Activated effector memory CD4-positive, alpha-beta T cell treated with anti-CD3 and anti-CD28 coated beads, Interleukin-2, amount 50 U/mL, for 16 hours (primary cell): ENCODE results near the gene DDTL.
A peak's percentile ranks its signal among the peaks of the same experiment; 100 is the strongest.
"Not testable (repeated sequence)": the region's sequence is repeated elsewhere in the genome, so short reads cannot be mapped to it uniquely, and the experiment has no call there.

Source experiments
- DNase-seq: peaks from one replicate; pipeline ENCODE4 v3.0.0-alpha.2; 2020

Gene DDTL

GRCh38 chr22:23966568-23966967 lies at the start of gene DDTL:
Gene DDTL, plus strand, starts transcription at chr22:23966888. Its CDS starts 27 bp downstream, at chr22:23966915.
- not testable (repeated sequence) for DNase-seq

DNA sequence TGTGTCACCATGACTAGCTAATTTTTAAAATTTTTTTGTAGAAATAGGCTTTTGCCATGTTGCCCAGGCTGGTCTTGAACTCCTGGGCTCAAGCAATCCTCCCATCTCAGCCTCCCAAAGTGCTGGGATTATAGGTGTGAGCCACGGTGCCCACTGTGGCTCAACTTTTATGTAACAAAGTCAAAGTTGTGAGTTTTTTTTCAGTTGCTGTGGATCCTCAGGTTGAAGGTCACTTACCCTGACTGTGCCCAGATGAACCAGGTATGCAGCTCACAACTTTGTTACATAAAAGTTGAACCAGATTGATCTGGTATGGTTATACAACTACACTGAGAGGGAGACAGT lies 46.4 kb upstream of the DDTL start:
- not testable (repeated sequence) for DNase-seq

- not testable (repeated sequence) for DNase-seq
These were observed 45.0 kb upstream of the DDTL start for GRCh38 chr22:23921586-23922201.

DNA sequence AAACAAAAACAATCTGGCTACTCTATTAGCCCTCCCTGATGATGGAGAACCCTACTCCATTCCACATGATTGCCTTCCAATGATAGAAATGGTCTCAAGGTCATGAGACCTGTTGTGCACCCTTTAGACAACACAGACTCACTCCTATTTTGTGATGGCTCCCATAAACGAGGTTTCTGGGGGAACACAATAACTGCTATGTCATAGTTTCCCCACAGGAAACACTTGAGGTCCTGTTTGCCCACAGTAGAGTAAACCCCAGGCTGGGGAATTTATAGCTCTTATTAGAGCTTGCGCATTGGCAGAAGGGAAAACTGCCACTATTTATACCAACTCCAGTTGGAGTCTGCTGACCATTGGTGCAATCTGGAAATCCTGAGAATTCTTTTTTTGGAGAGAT lies 43.8 kb upstream of the DDTL start:
- no peak for DNase-seq

DNA sequence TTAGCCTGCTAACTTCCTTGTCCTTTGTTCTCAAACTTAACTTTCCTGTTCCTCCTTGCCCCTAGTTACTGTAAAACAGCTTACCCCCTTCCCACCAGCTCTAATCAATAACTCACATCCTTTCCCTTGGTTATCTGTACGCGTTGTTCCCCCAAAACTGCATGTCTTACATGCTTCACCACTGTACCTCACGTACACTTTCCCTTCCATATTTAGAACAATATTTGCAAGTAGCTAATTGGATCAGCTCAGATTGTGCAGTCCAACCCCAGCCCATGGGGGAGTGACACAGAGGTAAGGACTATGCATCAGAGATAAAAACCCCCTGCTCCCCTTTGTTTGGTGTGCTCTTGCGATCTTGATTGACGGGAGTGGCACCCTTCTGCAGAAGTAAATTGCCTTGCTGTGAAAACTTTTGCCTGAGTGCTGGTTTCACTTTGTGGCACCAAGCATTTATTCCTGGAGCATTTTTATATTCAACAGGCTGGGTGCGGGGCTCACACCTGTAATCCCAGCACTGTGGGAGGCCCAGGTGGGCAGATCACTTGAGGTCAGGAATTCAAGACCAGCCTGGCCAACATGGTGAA lies 41.6 kb upstream of the DDTL start:
- no peak for DNase-seq

- no peak for DNase-seq
These were observed 40.1 kb upstream of the DDTL start for GRCh38 chr22:23926561-23926960.

GRCh38 chr22:23938328-23939016 lies 28.2 kb upstream of the DDTL start:
- DNase-seq, result no peak

DNA sequence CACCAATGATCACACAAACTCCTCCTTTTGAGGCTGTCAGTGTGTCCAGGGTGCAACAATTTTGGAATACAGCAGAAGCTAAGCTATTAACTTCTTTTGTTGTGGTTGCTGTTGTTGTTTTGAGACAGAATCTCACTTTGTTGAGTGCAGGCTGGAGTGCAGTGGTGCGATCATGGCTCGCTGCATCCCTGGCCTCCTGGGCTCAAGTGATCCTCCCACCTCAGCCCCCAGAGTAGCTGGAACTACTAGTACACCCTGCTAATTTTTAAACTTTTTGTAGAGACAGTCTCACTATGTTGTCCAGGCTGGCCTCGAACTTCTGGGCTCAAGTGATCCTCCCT lies 27.7 kb upstream of the DDTL start:
- no peak for DNase-seq

GRCh38 chr22:23940166-23940565 lies 26.5 kb upstream of the DDTL start:
- DNase-seq, result not testable (repeated sequence)

- not testable (repeated sequence) for DNase-seq
These were observed 19.3 kb upstream of the DDTL start for GRCh38 chr22:23947391-23947790.

DNA sequence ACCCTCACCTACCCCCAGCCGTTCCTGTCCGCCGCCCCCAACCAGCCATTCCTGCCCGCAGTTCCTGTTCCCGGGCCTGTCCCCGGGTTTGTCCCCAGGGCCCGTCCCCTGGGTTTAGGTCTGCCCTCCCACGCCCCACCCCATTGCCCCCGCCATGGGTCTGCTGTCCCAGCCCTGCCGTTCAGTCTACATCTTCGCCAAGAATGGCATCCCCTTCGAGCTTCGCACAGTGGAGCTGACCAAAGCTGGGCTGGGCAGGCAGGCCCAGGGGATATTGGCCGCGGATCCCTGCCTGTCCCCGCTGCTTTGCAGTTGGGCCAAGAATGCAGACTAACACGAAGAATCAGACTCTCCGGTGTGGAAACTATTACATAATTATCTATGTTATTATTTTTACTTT lies 16.9 kb upstream of the DDTL start:
- not testable (repeated sequence) for DNase-seq

- not testable (repeated sequence) for DNase-seq
These were observed 15.3 kb upstream of the DDTL start for GRCh38 chr22:23951383-23951782.

GRCh38 chr22:23952794-23953405 lies 13.8 kb upstream of the DDTL start:
- not testable (repeated sequence) for DNase-seq

- DNase-seq, result not testable (repeated sequence)
These were observed 13.2 kb upstream of the DDTL start for GRCh38 chr22:23953485-23953884.

DNA sequence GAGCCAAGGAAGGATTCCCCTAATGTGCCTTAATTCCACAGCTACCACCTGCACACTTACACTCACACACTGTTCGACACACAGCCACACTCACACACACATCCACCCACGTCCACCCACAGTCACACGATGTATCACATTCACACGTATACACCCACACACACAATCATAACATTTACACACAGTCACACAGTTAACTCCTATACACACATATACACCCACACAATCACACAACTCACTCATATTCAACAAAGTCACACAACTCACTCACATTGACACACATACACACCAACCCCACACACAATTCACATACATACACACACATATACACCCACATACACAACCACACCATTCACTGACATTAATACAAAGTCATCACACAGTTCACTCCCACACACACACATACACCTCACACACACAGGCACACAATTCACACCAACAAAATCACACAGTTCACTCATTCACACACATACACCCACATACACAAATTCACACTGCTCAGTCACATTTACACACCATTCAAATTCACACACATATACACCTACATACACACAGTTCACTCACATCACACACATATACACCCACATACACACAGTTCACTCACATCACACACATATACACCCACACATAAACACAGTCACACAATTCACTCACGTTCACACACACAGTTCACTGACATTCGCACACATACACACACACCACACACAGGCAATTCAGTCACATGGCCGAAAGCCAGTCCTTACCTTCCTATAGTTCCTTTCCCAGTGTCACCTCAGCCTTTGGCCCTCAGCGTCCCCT lies 12.3 kb upstream of the DDTL start:
- not testable (repeated sequence) for DNase-seq

- not testable (repeated sequence) for DNase-seq
These were observed 11.7 kb upstream of the DDTL start for GRCh38 chr22:23954991-23955305.

- not testable (repeated sequence) for DNase-seq
These were observed 10.8 kb upstream of the DDTL start for GRCh38 chr22:23955886-23956285.

DNA sequence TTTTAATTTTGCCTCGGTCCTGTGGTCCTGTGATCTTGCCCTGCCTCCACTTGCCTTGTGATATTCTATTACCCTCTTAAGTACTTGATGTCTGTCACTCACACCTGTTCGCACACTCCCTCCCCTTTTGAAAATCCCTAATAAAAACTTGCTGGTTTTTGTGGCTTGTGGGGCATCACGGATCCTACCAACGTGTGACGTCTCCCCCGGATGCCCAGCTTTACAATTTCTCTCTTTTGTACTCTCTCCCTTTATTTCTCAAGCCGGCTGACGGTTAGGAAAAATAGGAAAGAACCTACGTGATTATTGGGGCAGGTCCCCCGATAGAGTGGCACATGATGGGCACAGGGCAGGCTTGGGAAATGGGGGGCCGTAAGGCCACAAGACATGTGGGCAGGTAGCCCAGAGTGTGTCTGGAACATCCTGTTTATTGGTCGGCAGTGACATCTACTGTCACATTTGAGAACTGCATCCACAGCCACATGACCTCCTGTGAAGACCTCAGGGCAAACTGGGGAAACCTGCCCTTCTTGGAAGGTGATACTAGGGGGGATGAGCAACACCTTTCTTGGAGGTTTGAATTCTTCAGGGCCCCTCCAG lies 10.3 kb upstream of the DDTL start:
- peak; percentile 90 for DNase-seq

GRCh38 chr22:23961084-23961771 lies 5.5 kb upstream of the DDTL start, which contains the start of gene GSTT2B:
Gene GSTT2B, minus strand, starts transcription at chr22:23961195. Its CDS starts 64 bp downstream, at chr22:23961131.
- DNase-seq, result not testable (repeated sequence)

GRCh38 chr22:23966094-23966493 lies 594 bp upstream of the DDTL start:
- not testable (repeated sequence) for DNase-seq

GRCh38 chr22:23969071-23969470 lies 2.4 kb downstream of the DDTL start:
- no peak for DNase-seq

DNA sequence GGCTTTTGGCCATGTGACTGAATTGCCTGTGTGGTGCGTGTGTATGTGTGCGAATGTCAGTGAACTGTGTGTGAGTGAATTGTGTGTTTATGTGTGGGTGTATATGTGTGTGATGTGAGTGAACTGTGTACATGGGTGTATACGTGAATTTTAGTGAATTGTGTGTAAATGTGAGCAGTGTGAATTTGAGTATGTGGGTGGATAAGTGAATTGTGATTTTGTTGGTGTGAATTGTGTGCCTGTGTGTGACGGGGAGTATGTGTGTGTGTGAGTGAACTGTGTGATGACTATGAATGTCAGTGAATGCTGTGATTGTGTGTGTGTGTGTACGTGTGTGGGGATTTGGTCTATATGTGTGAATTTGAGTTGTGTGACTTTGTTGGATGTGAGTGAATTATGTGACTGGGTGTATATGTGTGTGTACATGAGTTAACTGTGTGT lies 3.5 kb downstream of the DDTL start:
- no peak for DNase-seq
